ENCODE results near the gene ADAMTSL2. TPM values are rescaled to one million over a fixed set of nuclear protein-coding genes. Genes with fewer than 3 reads are reported as not detected.

Gene ADAMTSL2
- total RNA-seq, 2 donors from 2014 or later = 4.9 to 27.7 TPM

DNA sequence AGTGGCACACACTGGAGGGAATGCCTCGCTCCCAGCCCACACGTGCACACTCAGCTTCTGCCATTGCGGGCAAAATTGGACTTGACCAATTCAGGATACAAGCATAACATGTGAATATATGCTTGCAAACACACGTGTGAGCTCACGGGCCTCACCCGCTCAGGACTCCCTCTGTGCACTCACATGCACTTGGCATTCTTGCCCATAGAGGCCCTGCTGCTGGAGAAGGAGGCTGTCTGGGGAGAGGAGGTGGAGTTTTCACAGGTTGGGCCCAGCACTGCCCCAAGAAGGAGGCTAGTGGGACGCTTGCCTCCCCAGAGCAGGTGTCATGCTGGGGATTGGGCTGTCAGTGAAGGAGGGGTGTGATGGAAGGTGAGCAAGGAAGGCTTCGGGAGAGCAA, 11.4 kb upstream of the ADAMTSL2 start:
- no peaks in the 10 kb centered on the region for H3K9me3 ChIP-seq
- no peaks in the 10 kb centered on the region for H3K27me3 ChIP-seq
- no peaks in the 10 kb centered on the region for H3K36me3 ChIP-seq
- H3K27ac ChIP-seq = no peak overlapping the region
- TF ChIP-seq, protein P1, sequence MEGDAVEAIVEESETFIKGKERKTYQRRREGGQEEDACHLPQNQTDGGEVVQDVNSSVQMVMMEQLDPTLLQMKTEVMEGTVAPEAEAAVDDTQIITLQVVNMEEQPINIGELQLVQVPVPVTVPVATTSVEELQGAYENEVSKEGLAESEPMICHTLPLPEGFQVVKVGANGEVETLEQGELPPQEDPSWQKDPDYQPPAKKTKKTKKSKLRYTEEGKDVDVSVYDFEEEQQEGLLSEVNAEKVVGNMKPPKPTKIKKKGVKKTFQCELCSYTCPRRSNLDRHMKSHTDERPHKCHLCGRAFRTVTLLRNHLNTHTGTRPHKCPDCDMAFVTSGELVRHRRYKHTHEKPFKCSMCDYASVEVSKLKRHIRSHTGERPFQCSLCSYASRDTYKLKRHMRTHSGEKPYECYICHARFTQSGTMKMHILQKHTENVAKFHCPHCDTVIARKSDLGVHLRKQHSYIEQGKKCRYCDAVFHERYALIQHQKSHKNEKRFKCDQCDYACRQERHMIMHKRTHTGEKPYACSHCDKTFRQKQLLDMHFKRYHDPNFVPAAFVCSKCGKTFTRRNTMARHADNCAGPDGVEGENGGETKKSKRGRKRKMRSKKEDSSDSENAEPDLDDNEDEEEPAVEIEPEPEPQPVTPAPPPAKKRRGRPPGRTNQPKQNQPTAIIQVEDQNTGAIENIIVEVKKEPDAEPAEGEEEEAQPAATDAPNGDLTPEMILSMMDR (IDR thresholded peaks at IDR 0.05) = no peak
- peaks cover 0 to 24% of the 10 kb centered on the region in 2 donors for H3K4me1 ChIP-seq
- no peak for DNase-seq (ENCODE audit: low spot score)
- no peak overlapping the region for H3K4me3 ChIP-seq

DNA sequence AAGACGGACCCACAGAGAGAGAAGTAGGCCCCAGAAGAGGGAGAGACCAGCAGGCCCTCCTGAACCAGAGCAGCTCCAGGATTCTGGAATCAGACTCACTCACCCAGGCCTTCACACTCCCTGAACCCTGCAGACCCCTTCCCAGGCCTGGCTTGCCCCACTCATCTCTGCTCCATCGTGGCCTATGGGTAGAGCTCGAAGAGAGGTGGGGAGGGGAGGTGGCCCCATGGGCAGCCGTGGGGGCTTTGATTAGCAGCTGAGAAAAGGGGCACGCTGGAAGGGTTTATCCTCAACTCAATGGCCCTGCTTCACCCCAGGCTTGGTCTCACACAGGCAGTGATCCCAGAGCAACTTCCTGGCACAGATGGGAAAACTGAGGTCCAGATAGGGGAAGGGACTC, 10.4 kb upstream of the ADAMTSL2 start:
- Histone ChIP-seq H3K36me3 (no peaks in the 10 kb centered on the region), H3K27me3 (no peaks in the 10 kb centered on the region), H3K27ac (no peak overlapping the region), H3K4me3 (no peak overlapping the region), H3K4me1 (peaks cover 0 to 33% of the 10 kb centered on the region in 2 donors), H3K9me3 (no peaks in the 10 kb centered on the region)
- DNase-seq (ENCODE audit: low spot score) = no peak
- TF ChIP-seq, protein P1 (IDR thresholded peaks at IDR 0.05) = no peak

DNA sequence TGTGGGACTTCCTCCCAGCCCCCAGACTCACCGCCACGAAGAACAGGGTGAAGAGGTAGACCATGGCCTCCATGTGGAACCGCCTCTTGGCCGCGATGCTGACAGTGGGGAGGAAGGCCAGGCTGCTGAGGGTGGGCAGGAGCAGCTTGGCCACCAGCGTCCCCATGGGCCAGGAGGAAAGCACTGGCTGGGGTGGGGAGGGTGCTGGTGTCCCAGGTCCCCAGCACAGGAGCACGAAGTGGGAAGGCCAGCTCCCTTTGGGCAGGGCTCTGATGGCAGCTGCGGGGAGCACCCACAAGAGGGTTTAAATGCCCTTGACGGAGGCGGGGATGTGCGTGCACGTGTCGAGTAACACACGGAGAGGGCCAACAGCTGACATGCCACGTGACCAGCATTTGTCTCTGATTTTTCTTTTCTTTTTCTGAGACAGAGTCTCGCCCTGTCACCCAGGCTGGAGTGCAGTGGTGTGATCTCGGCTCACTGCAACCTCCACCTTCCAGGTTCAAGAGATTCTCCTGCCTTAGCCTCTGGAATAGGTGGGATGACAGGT, 9.8 kb upstream of the ADAMTSL2 start, which contains the start of gene MYMK:
Gene MYMK, minus strand, starts transcription at position 281 of the 550 bp plus-strand sequence. Its CDS starts 115 bp downstream, at position 166.
- DNase-seq (ENCODE audit: low spot score) = no peak
- Histone ChIP-seq H3K4me1 (peaks cover 0 to 33% of the 10 kb centered on the region in 2 donors), H3K27ac (no peak within 1 kb of the TSS)

DNA sequence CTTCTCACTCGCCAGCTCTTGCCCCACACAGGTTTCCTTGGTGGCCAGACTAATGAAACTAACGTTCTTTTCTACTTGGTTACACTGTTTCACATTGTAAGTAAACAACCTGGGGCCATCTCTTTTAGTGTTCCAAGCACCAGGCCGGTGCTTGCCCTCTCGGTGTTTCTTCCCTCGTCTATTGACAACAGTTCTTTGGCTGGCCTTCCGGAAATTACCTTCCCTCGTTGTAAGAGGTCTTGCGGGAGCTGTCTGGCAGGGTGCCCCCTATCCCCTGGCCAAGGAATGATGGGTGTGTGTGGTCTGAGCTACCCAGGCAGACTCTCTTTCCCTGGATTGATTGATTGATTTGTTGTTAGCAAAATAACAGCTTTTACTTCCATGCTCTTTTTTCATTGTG, 8.8 kb upstream of the ADAMTSL2 start:
- peaks cover 0 to 33% of the 10 kb centered on the region in 2 donors for H3K4me1 ChIP-seq
- no peak for DNase-seq (ENCODE audit: low spot score)
- H3K27ac ChIP-seq = no peak overlapping the region
- no peaks in the 10 kb centered on the region for H3K9me3 ChIP-seq
- H3K4me3 ChIP-seq = no peak overlapping the region
- TF ChIP-seq, protein P1 (IDR thresholded peaks at IDR 0.05) = no peak
- H3K36me3 ChIP-seq = no peaks in the 10 kb centered on the region
- no peaks in the 10 kb centered on the region for H3K27me3 ChIP-seq

More for the DNA sequence above, 9.8 kb upstream of the ADAMTSL2 start, which contains the start of gene MYMK:
- H3K36me3 ChIP-seq = no peaks in the 10 kb centered on the region
- H3K27me3 ChIP-seq = no peaks in the 10 kb centered on the region
- H3K4me3 ChIP-seq = no peak within 1 kb of the TSS
- TF ChIP-seq, protein P1 (IDR thresholded peaks at IDR 0.05) = no peak
- H3K9me3 ChIP-seq = no peaks in the 10 kb centered on the region

DNA sequence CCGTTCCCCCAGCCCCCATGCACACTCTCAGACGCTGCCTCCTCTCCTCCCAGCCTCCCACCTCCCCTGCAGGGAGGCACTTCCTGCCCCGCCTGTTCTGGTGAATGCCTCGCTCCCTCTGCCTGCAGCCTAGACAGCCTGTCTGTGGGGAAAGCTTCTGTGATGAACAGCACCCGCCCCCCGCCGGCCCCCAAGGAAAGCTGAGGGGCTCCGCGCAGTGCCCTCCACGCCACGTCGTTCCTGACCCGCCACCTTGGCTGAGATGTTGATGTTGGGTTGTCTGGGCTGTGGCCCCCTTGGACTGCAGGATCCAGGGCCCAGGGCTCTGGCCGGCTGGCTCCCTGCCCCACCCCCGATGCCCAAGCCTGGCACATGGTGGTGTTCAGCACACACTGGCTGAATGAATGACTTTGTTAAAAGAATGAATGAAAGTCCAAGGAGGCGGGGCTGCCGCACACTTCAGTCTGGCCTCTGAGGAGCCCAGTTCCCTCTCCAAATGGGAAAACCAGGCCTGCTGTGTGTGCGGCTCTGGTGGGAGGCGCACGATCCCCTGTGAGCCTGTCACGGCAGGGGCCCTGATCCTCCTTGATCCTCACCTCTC, 7.7 kb upstream of the ADAMTSL2 start:
- TF ChIP-seq, protein P1 (IDR thresholded peaks at IDR 0.05) = no peak
- H3K4me1 ChIP-seq = peaks cover 0 to 33% of the 10 kb centered on the region in 2 donors
- H3K9me3 ChIP-seq = no peaks in the 10 kb centered on the region
- H3K27ac ChIP-seq = peak overlapping the region in 1 of 2 donors; percentile 5
- H3K27me3 ChIP-seq = no peaks in the 10 kb centered on the region
- no peak for DNase-seq (ENCODE audit: low spot score)
- no peaks in the 10 kb centered on the region for H3K36me3 ChIP-seq
- H3K4me3 ChIP-seq = no peak overlapping the region
